ENCODE measurements around the gene PPP6C. TPM values are rescaled to one million over a fixed set of nuclear protein-coding genes. Genes with fewer than 3 reads are reported as not detected.
A peak's percentile ranks its signal among the peaks of the same experiment; 100 is the strongest.
"Not testable (repeated sequence)": the region's sequence is repeated elsewhere in the genome, so short reads cannot be mapped to it uniquely, and the experiment has no call there.

PPP6C gene
- total RNA-seq, 4 donors from 2014 or later: 18.0 to 31.3 (median 26.6) TPM

GRCh38 chr9:125190361-125190801 lies 778 bp upstream of the PPP6C start:
- Histone ChIP-seq H3K4me1 (peaks cover 14 to 53% (median 28%) of the 10 kb centered on the region in 3 donors), H3K4me3 (peak overlapping the region; percentile 83 to 100 (median 90)), H3K36me3 (no peaks in the 10 kb centered on the region), H3K27me3 (no peaks in the 10 kb centered on the region), H3K27ac (peak overlapping the region; percentile 94 to 98 (median 96)), H3K9me3 (no peaks in the 10 kb centered on the region)
- intact Hi-C loops (cut with DNase I): no loop called here
- TF ChIP-seq CTCF (IDR thresholded peaks at IDR 0.05) (no peak), POLR2A (IDR thresholded peaks at IDR 0.05) (no peak)
- no peak for DNase-seq
- 40 to 53% methylated on average over 7 to 14 of the region's 14 CpGs for WGBS, 2 donors

GRCh38 chr9:125189011-125189360 lies 617 bp downstream of the PPP6C start:
- no peak for DNase-seq
- TF ChIP-seq CTCF (IDR thresholded peaks at IDR 0.05) (no peak), POLR2A (IDR thresholded peaks at IDR 0.05) (no peak)
- 0 to 1% methylated on average over 12 to 14 of the region's 26 CpGs for WGBS, 2 donors
- Histone ChIP-seq H3K9me3 (no peaks in the 10 kb centered on the region), H3K36me3 (peaks cover 0 to 8% (median 0%) of the 10 kb centered on the region in 3 donors), H3K4me1 (peaks cover 14 to 58% (median 28%) of the 10 kb centered on the region in 3 donors), H3K4me3 (peak overlapping the region; percentile 83 to 100 (median 90)), H3K27ac (peak overlapping the region; percentile 94 to 98 (median 96)), H3K27me3 (no peaks in the 10 kb centered on the region)
- intact Hi-C loops (cut with DNase I): no loop called here

- Histone ChIP-seq H3K4me1 (peaks cover 10 to 49% (median 26%) of the 10 kb centered on the region in 3 donors), H3K27me3 (no peaks in the 10 kb centered on the region), H3K36me3 (peaks cover 0 to 12% (median 0%) of the 10 kb centered on the region in 3 donors), H3K27ac (peak overlapping the region in 1 of 4 donors; percentile 11), H3K4me3 (no peak overlapping the region), H3K9me3 (no peaks in the 10 kb centered on the region)
- TF ChIP-seq POLR2A (IDR thresholded peaks at IDR 0.05) (no peak), CTCF (IDR thresholded peaks at IDR 0.05) (no peak)
- 70 to 74% methylated on average over 2 of the region's 2 CpGs for WGBS, 2 donors
- intact Hi-C loops (cut with DNase I): no loop called here
- no peak for DNase-seq
Measured at GRCh38 chr9:125183561-125183960, 6.0 kb downstream of the PPP6C start.

GRCh38 chr9:125183054-125183453 lies 6.5 kb downstream of the PPP6C start:
- Histone ChIP-seq H3K36me3 (peaks cover 0 to 12% (median 0%) of the 10 kb centered on the region in 3 donors), H3K4me3 (no peak overlapping the region), H3K27me3 (no peaks in the 10 kb centered on the region), H3K4me1 (peaks cover 10 to 44% (median 21%) of the 10 kb centered on the region in 3 donors), H3K27ac (peak overlapping the region in 1 of 4 donors; percentile 11), H3K9me3 (no peaks in the 10 kb centered on the region)
- intact Hi-C loops (cut with DNase I): no loop called here
- 43 to 68% methylated on average over 2 of the region's 2 CpGs for WGBS, 2 donors
- no peak for DNase-seq
- TF ChIP-seq CTCF (IDR thresholded peaks at IDR 0.05) (no peak), POLR2A (IDR thresholded peaks at IDR 0.05) (no peak)

- Histone ChIP-seq H3K36me3 (peaks cover 0 to 12% (median 0%) of the 10 kb centered on the region in 3 donors), H3K4me1 (peaks cover 0 to 38% (median 9%) of the 10 kb centered on the region in 3 donors)
- DNase-seq; H3K4me3 ChIP-seq; H3K9me3 ChIP-seq; intact Hi-C loops (cut with DNase I); H3K27ac ChIP-seq; H3K27me3 ChIP-seq: not testable (repeated sequence)
- 90 to 95% methylated on average over 4 of the region's 4 CpGs for WGBS, 2 donors
Measured at GRCh38 chr9:125181756-125182155, 7.8 kb downstream of the PPP6C start.

- Histone ChIP-seq H3K27ac (no peak overlapping the region), H3K4me1 (peaks cover 0 to 32% (median 6%) of the 10 kb centered on the region in 3 donors), H3K4me3 (no peak overlapping the region), H3K9me3 (no peaks in the 10 kb centered on the region), H3K36me3 (peaks cover 0 to 12% (median 0%) of the 10 kb centered on the region in 3 donors), H3K27me3 (no peaks in the 10 kb centered on the region)
- DNase-seq: no peak
- TF ChIP-seq CTCF (IDR thresholded peaks at IDR 0.05): no peak
- no peak for TF ChIP-seq POLR2A (IDR thresholded peaks at IDR 0.05)
- intact Hi-C loops (cut with DNase I): no loop called here
- WGBS, 2 donors: 85 to 89% methylated on average over 9 of the region's 9 CpGs
Measured at GRCh38 chr9:125180876-125181275, 8.7 kb downstream of the PPP6C start.

- H3K27me3 ChIP-seq; H3K9me3 ChIP-seq; H3K27ac ChIP-seq; H3K4me3 ChIP-seq; DNase-seq; intact Hi-C loops (cut with DNase I): not testable (repeated sequence)
- 81 to 83% methylated on average over 4 of the region's 4 CpGs for WGBS, 2 donors
- Histone ChIP-seq H3K36me3 (peaks cover 0 to 15% (median 0%) of the 10 kb centered on the region in 3 donors), H3K4me1 (peaks cover 0 to 30% (median 6%) of the 10 kb centered on the region in 3 donors)
Measured at GRCh38 chr9:125179776-125180175, 9.8 kb downstream of the PPP6C start.

All from esophagus squamous epithelium (tissue), 5 donors.